GM23338 (cell line): ENCODE data around the gene ZXDC.

Experiments used
- CREB1 ChIP-seq: fragments of 250-450 bp; sonication (Bioruptor Pico); IDR thresholded peaks from 2 replicates; pipeline ENCODE4 v1.5.0; 2020; ENCODE audit warnings: low read depth, mild to moderate bottlenecking, moderate library complexity
- EZH2 ChIP-seq: fragments of 200-600 bp; sonication (generic); IDR thresholded peaks from one replicate; pipeline ENCODE4 v1.8.0; 2017; ENCODE audit warnings: antibody characterized with exemption, mild to moderate bottlenecking, low read depth; ENCODE audit not compliant: unreplicated experiment
- EZH2phosphoT487 ChIP-seq: fragments of 200-600 bp; sonication (generic); IDR thresholded peaks from one replicate; pipeline ENCODE4 v1.8.1; 2018; ENCODE audit warnings: antibody characterized with exemption; ENCODE audit not compliant: unreplicated experiment
- POLR2AphosphoS5 ChIP-seq: IDR thresholded peaks from 2 replicates; pipeline ENCODE4 v1.6.1; 2016; ENCODE audit warnings: antibody characterized with exemption, low read depth
- REST ChIP-seq: IDR thresholded peaks from one replicate; pipeline ENCODE4 v1.6.1; 2018; ENCODE audit warnings: antibody characterized with exemption; ENCODE audit not compliant: unreplicated experiment
- TF ChIP-seq, protein P1 (sequence below), 2 experiments: fragments of 200-600 bp in 1 of 2; sonication (generic) in 1 of 2; conservative IDR thresholded peaks; 2 replicates each; pipeline versions ENCODE4 v1.5.1 to v1.6.1; 2016 to 2017; ENCODE audit warnings: antibody characterized with exemption in 2 of 2, low read depth in 2 of 2, mild to moderate bottlenecking in 2 of 2, moderate library complexity in 1 of 2

- TF ChIP-seq, protein P1, sequence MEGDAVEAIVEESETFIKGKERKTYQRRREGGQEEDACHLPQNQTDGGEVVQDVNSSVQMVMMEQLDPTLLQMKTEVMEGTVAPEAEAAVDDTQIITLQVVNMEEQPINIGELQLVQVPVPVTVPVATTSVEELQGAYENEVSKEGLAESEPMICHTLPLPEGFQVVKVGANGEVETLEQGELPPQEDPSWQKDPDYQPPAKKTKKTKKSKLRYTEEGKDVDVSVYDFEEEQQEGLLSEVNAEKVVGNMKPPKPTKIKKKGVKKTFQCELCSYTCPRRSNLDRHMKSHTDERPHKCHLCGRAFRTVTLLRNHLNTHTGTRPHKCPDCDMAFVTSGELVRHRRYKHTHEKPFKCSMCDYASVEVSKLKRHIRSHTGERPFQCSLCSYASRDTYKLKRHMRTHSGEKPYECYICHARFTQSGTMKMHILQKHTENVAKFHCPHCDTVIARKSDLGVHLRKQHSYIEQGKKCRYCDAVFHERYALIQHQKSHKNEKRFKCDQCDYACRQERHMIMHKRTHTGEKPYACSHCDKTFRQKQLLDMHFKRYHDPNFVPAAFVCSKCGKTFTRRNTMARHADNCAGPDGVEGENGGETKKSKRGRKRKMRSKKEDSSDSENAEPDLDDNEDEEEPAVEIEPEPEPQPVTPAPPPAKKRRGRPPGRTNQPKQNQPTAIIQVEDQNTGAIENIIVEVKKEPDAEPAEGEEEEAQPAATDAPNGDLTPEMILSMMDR (conservative IDR thresholded peaks at IDR 0.05; ENCODE audit: low read depth in 2 of 2) = no peak
- TF ChIP-seq EZH2 (no peak), POLR2AphosphoS5 (no peak), EZH2phosphoT487 (no peak), REST (no peak), CREB1 (CRISPR knock-in tag) (no peak)
Measured at GRCh38 chr3:126495786-126496185, 20.1 kb upstream of the ZXDC start.
